ENCODE results near the gene SV2B. TPM values are rescaled to one million over a fixed set of nuclear protein-coding genes. Genes with fewer than 3 reads are reported as not detected.

Gene SV2B
- total RNA-seq, 2 donors from 2014 or later: 6.5 to 8.8 TPM

DNA sequence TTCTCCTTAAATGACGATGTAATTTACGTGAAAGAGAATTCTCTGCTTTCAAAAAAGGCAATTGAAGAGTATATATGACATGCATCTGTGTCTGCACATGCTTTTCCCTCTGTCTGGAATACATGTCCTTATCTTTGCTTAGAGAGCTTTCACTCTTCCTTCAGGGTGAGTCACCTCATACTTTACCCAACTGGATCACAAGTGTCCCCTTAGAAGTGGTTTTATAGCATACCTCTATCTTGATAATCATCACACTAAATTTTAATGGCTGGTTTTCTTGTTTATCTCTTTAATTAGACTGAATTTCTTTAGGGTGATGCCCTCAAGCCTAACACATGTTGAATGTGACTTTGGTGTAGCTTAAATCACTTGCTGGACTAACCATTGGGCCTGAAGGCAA lies 178.9 kb downstream of the SV2B start:
- TF ChIP-seq, protein P1, sequence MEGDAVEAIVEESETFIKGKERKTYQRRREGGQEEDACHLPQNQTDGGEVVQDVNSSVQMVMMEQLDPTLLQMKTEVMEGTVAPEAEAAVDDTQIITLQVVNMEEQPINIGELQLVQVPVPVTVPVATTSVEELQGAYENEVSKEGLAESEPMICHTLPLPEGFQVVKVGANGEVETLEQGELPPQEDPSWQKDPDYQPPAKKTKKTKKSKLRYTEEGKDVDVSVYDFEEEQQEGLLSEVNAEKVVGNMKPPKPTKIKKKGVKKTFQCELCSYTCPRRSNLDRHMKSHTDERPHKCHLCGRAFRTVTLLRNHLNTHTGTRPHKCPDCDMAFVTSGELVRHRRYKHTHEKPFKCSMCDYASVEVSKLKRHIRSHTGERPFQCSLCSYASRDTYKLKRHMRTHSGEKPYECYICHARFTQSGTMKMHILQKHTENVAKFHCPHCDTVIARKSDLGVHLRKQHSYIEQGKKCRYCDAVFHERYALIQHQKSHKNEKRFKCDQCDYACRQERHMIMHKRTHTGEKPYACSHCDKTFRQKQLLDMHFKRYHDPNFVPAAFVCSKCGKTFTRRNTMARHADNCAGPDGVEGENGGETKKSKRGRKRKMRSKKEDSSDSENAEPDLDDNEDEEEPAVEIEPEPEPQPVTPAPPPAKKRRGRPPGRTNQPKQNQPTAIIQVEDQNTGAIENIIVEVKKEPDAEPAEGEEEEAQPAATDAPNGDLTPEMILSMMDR (conservative IDR thresholded peaks at IDR 0.05): no peak

DNA sequence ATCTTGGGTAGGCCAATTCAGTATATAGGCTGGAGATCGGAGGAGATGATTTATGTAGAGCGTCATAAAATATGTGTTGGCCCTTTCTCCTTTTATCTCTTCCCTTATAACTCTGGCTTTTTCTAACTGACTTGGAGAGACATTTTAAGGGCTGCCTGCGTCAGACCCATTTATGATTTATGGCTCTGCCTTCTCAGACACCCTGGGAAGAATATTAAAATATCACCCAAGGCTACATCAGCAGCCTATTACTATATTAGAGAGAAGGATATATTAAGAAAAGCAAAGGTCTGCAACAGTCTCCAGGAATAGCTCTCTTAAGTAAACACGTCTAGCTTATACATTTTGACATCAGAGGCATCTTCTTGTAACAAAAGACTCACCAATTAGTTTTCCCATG lies 179.4 kb downstream of the SV2B start:
- H3K9ac ChIP-seq (ENCODE audit: extremely low read depth, low read length, poor library complexity, severe bottlenecking): no peak overlapping the region
- H3K4me1 Mint-ChIP-seq: no peaks in the 10 kb centered on the region
- 95 to 100% methylated on average over 2 to 4 of the region's 4 CpGs for WGBS, 2 experiments (ENCODE audit: insufficient coverage in 1 of 2, insufficient read length in 1 of 2)
- no peaks in the 10 kb centered on the region for H3K36me3 Mint-ChIP-seq (ENCODE audit: low read depth)
- H3K27ac Mint-ChIP-seq: no peak overlapping the region
- TF ChIP-seq, protein P1 (conservative IDR thresholded peaks at IDR 0.05): no peak
- no peaks in the 10 kb centered on the region for H3K9me3 ChIP-seq (ENCODE audit: control insufficient read depth, low read length)
- H3K4me1 ChIP-seq (ENCODE audit: control insufficient read depth, insufficient read depth, low read length): no peaks in the 10 kb centered on the region
- no peak overlapping the region for H3K27ac ChIP-seq (ENCODE audit: low read depth, low read length)
- peaks cover 7% of the 10 kb centered on the region for H3K9me3 Mint-ChIP-seq
- H3K27me3 ChIP-seq (ENCODE audit: control insufficient read depth, insufficient read depth, low read length, poor library complexity, severe bottlenecking): peaks cover 2% of the 10 kb centered on the region
- H3K4me3 Mint-ChIP-seq: no peak overlapping the region
- H3K36me3 ChIP-seq (ENCODE audit: control insufficient read depth, insufficient read depth, low read length): no peaks in the 10 kb centered on the region
- H3K4me3 ChIP-seq (ENCODE audit: low read length): no peak overlapping the region
- no peak for DNase-seq
- H3K27me3 Mint-ChIP-seq (ENCODE audit: insufficient read depth): peaks cover 2% of the 10 kb centered on the region

More for the DNA sequence above, 178.9 kb downstream of the SV2B start:
- Histone ChIP-seq H3K4me3 (ENCODE audit: low read length) (no peak overlapping the region), H3K36me3 (ENCODE audit: control insufficient read depth, insufficient read depth, low read length) (no peaks in the 10 kb centered on the region), H3K27ac (ENCODE audit: low read depth, low read length) (no peak overlapping the region), H3K9me3 (ENCODE audit: control insufficient read depth, low read length) (no peaks in the 10 kb centered on the region), H3K4me1 (ENCODE audit: control insufficient read depth, insufficient read depth, low read length) (no peaks in the 10 kb centered on the region), H3K9ac (ENCODE audit: extremely low read depth, low read length, poor library complexity, severe bottlenecking) (no peak overlapping the region), H3K27me3 (ENCODE audit: control insufficient read depth, insufficient read depth, low read length, poor library complexity, severe bottlenecking) (peaks cover 7% of the 10 kb centered on the region)
- Mint-ChIP-seq H3K27ac (no peak overlapping the region), H3K9me3 (peaks cover 7% of the 10 kb centered on the region), H3K27me3 (ENCODE audit: insufficient read depth) (peaks cover 2% of the 10 kb centered on the region), H3K4me1 (no peaks in the 10 kb centered on the region), H3K4me3 (no peak overlapping the region), H3K36me3 (ENCODE audit: low read depth) (no peaks in the 10 kb centered on the region)
- no peak for DNase-seq
- 86 to 93% methylated on average over 2 of the region's 2 CpGs for WGBS, 2 experiments (ENCODE audit: insufficient coverage in 1 of 2, insufficient read length in 1 of 2)

- no peak overlapping the region for H3K27ac Mint-ChIP-seq
- no peaks in the 10 kb centered on the region for H3K9me3 Mint-ChIP-seq
- peaks cover 2% of the 10 kb centered on the region for H3K27me3 Mint-ChIP-seq (ENCODE audit: insufficient read depth)
- no peaks in the 10 kb centered on the region for H3K27me3 ChIP-seq (ENCODE audit: control insufficient read depth, insufficient read depth, low read length, poor library complexity, severe bottlenecking)
- H3K4me1 ChIP-seq (ENCODE audit: control insufficient read depth, insufficient read depth, low read length): no peaks in the 10 kb centered on the region
- TF ChIP-seq, protein P1 (conservative IDR thresholded peaks at IDR 0.05): no peak
- H3K4me3 Mint-ChIP-seq: no peak overlapping the region
- H3K36me3 Mint-ChIP-seq (ENCODE audit: low read depth): no peaks in the 10 kb centered on the region
- H3K9ac ChIP-seq (ENCODE audit: extremely low read depth, low read length, poor library complexity, severe bottlenecking): no peak overlapping the region
- WGBS, 2 experiments (ENCODE audit: insufficient coverage in 1 of 2, insufficient read length in 1 of 2): 83 to 91% methylated on average over 4 of the region's 4 CpGs
- no peak overlapping the region for H3K4me3 ChIP-seq (ENCODE audit: low read length)
- H3K36me3 ChIP-seq (ENCODE audit: control insufficient read depth, insufficient read depth, low read length): no peaks in the 10 kb centered on the region
- no peak for DNase-seq
- no peaks in the 10 kb centered on the region for H3K4me1 Mint-ChIP-seq
- no peak overlapping the region for H3K27ac ChIP-seq (ENCODE audit: low read depth, low read length)
- H3K9me3 ChIP-seq (ENCODE audit: control insufficient read depth, low read length): no peaks in the 10 kb centered on the region
Measured at GRCh38 chr15:91281947-91282346, 181.9 kb downstream of the SV2B start.
